Renal cortex interstitium (tissue), 15 donors: Measurements from ENCODE around the gene IGSF1. TPM values are rescaled to one million over a fixed set of nuclear protein-coding genes. Genes with fewer than 3 reads are reported as not detected.

Experiments
- DNase-seq, 11 donors: peaks; one replicate each; pipeline ENCODE4 v3.0.0-alpha.2; 2013; ENCODE audit warnings: low read depth in 9 of 11, low spot score in 4 of 11; ENCODE audit errors: extremely low read depth in 1 of 11
- long read RNA-seq, 16 experiments: transcript quantifications; one replicate each; lab custom pipeline, GENCODE V29; 2026
- polyA plus RNA-seq, 3 donors: library from polyadenylated mRNA; unstranded; fragments of 120-200 nt; gene quantifications; one replicate each; pipeline ENCODE4 v1.2.1, GENCODE V29; 2013; ENCODE audit not compliant: insufficient read length in 3 of 3

Gene IGSF1, protein sequence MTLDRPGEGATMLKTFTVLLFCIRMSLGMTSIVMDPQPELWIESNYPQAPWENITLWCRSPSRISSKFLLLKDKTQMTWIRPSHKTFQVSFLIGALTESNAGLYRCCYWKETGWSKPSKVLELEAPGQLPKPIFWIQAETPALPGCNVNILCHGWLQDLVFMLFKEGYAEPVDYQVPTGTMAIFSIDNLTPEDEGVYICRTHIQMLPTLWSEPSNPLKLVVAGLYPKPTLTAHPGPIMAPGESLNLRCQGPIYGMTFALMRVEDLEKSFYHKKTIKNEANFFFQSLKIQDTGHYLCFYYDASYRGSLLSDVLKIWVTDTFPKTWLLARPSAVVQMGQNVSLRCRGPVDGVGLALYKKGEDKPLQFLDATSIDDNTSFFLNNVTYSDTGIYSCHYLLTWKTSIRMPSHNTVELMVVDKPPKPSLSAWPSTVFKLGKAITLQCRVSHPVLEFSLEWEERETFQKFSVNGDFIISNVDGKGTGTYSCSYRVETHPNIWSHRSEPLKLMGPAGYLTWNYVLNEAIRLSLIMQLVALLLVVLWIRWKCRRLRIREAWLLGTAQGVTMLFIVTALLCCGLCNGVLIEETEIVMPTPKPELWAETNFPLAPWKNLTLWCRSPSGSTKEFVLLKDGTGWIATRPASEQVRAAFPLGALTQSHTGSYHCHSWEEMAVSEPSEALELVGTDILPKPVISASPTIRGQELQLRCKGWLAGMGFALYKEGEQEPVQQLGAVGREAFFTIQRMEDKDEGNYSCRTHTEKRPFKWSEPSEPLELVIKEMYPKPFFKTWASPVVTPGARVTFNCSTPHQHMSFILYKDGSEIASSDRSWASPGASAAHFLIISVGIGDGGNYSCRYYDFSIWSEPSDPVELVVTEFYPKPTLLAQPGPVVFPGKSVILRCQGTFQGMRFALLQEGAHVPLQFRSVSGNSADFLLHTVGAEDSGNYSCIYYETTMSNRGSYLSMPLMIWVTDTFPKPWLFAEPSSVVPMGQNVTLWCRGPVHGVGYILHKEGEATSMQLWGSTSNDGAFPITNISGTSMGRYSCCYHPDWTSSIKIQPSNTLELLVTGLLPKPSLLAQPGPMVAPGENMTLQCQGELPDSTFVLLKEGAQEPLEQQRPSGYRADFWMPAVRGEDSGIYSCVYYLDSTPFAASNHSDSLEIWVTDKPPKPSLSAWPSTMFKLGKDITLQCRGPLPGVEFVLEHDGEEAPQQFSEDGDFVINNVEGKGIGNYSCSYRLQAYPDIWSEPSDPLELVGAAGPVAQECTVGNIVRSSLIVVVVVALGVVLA (N-terminal part only)
- polyA plus RNA-seq = 10 to 100 TPM; 18.7 to 23.6 (median 22.3) TPM
- long read RNA-seq, donor 1, full-length matches to known transcripts = 6 of 11 reads
- long read RNA-seq, donor 1, partial matches to known transcripts = 5 of 11 reads
- long read RNA-seq, donor 1, other reads (novel, unspliced or antisense) = 0 of 11 reads
- long read RNA-seq, donor 2, full-length matches to known transcripts = 1 of 1 reads
- long read RNA-seq, donor 2, partial matches to known transcripts = 0 of 1 reads
- long read RNA-seq, donor 2, other reads (novel, unspliced or antisense) = 0 of 1 reads
- long read RNA-seq, donor 3, partial matches to known transcripts = 0 of 1 reads
- long read RNA-seq, donor 3, other reads (novel, unspliced or antisense) = 0 of 1 reads
- long read RNA-seq, donor 4, transcript IGSF1-203 (5 exons, 1,820 nt) = major isoform, 6 of 12 reads
- long read RNA-seq, donor 4, partial matches to known transcripts = 6 of 12 reads
- long read RNA-seq, donor 4, other reads (novel, unspliced or antisense) = 0 of 12 reads
- long read RNA-seq, donor 5, full-length matches to known transcripts = 6 of 13 reads
- long read RNA-seq, donor 5, partial matches to known transcripts = 7 of 13 reads
- long read RNA-seq, donor 5, other reads (novel, unspliced or antisense) = 0 of 13 reads
- long read RNA-seq, donor 6, partial matches to known transcripts = 0 of 1 reads
- long read RNA-seq, donor 6, other reads (novel, unspliced or antisense) = 0 of 1 reads
- long read RNA-seq, donor 7, full-length matches to known transcripts = 3 of 8 reads
- long read RNA-seq, donor 7, partial matches to known transcripts = 5 of 8 reads
- long read RNA-seq, donor 7, other reads (novel, unspliced or antisense) = 0 of 8 reads
- long read RNA-seq, donor 8, full-length matches to known transcripts = 2 of 7 reads
- long read RNA-seq, donor 8, partial matches to known transcripts = 5 of 7 reads
- long read RNA-seq, donor 8, other reads (novel, unspliced or antisense) = 0 of 7 reads
- long read RNA-seq, donor 9, full-length matches to known transcripts = 3 of 3 reads
- long read RNA-seq, donor 9, partial matches to known transcripts = 0 of 3 reads
- long read RNA-seq, donor 9, other reads (novel, unspliced or antisense) = 0 of 3 reads
- long read RNA-seq, donor 10, partial matches to known transcripts = 0 of 3 reads
- long read RNA-seq, donor 10, other reads (novel, unspliced or antisense) = 0 of 3 reads
- long read RNA-seq, donor 11, full-length matches to known transcripts = 3 of 3 reads
- long read RNA-seq, donor 11, partial matches to known transcripts = 0 of 3 reads
- long read RNA-seq, donor 11, other reads (novel, unspliced or antisense) = 0 of 3 reads
- long read RNA-seq, donor 12 = 0 reads
- long read RNA-seq, donor 13, partial matches to known transcripts = 7 of 11 reads
- long read RNA-seq, donor 13, other reads (novel, unspliced or antisense) = 0 of 11 reads
- long read RNA-seq, donor 14, partial matches to known transcripts = 0 of 1 reads
- long read RNA-seq, donor 14, other reads (novel, unspliced or antisense) = 0 of 1 reads
- long read RNA-seq, donor 15 = 0 reads
- long read RNA-seq, donor 16, full-length matches to known transcripts = 6 of 24 reads
- long read RNA-seq, donor 16, partial matches to known transcripts = 18 of 24 reads
- long read RNA-seq, donor 16, other reads (novel, unspliced or antisense) = 0 of 24 reads

DNA sequence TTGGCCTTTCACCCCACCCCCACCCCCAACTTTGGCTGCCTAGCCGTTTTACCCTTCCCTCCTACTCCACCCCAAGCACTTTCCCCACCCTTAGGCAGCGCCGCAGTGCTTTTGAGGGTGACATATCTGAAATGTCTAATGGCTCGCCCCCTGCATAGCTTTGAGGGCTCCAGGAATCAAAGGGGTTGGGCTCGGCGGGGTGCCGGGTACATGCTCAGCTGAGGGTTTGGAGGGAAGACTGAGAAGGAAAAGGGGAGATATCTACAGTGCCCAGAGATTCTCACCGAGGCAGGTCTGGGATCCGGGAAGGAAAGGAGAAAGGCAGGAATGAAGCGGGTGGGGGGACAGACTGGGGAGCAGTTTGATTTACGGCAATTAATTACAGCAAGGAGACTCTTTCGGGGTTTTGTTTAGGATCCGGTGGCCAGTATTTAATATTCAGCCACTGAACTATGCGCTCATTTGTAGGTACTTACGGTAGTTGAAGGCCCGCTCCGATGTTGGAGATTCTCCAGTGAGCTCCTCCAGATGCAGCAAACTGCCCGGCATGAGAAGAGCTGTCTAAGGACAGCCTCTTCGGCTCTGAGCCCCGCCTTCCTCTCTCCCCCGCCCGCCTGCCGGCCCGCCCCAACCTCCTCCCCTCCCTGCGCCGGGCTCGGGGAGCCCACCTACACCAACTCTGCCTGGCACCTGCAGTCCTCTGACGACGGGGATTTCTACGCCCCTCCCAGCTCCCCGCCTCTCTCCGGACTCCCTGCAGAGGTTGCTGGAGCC lies at the start of gene IGSF1:
Gene IGSF1, minus strand, starts transcription at position 569 of the 774 bp plus-strand sequence. CDS start 2,632 bp downstream, outside the sequence.
- peak in 9 of 11 donors; percentile 15 to 50 (median 38) for DNase-seq

DNA sequence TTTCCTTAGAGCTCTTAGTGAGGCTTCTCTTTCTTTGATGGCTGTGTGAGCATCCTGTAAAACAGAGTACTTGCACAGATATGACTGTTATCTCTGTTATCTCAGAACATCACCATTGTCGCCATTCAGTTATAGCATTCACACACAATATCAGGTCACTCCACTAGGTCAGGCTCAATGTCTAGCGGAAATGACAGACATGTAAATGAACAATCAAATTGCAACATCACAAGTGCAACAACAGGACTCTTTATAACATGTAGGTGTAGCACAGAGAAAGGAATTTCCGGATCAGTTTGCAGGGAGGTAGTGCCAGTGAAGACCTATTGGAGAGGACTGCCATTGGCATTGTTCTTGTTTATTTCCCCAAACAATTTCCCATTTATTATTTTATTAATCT lies 43.2 kb upstream of the IGSF1 start:
- no peak for DNase-seq

DNA sequence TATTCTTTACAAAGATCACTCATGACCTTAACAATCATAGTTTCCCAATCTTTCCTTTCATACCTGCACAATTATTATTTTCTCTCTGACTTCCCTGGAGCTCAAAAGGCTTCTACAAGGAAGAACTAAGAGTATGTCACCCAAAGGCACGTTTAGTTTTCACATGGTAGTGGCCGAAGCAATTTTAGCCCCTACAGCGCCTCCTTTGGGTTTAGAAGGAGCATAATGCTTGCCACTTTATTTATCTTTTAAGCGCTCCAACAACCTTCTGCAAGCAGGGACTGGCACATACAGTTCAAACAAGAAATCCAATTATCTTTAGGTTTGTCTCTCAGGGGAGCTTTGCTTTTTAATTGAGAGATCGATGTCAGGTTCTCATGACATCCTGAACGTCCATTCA lies 42.0 kb upstream of the IGSF1 start:
- no peak for DNase-seq

DNA sequence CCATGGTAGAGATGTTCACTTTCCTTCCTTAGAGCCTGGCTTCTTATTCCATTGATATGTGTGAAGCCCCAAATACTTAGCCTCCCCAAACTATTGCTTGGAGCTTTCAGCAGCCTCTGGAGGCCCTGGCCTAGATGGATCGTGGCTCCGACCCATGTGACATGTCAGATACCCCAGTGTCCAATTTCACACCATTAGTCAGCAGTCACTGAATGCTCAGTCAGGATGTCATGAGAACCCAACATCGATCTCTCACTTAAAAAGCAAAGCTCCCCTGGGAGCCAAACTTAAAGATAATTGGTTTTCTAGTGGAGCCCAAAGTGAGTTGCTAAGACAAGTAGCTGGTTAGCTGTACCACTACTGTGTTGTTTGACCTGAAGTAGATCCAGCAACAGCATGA lies 41.6 kb upstream of the IGSF1 start:
- DNase-seq = no peak

DNA sequence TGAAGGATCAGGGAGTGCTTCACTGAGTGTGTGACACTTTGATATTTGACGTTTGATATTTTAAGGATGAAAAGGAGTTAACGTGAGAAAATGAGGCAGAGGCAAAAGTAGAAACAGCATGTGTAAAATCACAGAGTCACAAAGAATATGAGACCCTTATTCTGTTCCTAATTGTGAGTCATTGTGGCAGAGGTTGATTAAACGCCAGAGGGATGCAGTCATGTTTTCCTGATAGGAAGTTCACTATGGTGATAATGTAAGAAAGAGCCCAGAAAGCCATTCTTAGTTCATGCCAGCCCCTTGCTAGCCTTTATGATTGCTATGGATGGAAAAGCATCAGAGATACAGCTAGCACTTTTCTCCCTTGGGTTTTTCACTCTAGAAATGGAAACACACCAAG lies 33.5 kb upstream of the IGSF1 start:
- no peak for DNase-seq

DNA sequence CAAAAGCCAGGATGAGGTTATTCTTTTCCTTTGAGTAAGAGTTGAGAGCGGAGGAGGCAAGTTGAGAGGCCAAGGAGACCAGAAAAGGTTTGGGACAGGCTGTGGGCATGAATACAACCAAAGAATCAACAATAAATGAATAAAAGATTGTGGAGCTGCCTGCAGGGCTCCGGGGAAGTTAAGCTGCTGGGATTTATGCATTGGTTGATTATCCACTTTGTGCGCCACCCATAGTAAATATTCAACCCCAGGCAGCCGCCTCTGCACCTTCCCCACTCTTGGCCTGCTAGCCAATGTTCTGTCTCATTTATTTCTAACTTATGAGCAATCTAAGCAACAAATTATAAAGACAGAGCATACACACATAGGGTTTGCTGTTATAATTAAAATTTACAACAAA lies 28.2 kb upstream of the IGSF1 start:
- DNase-seq = peak in 1 of 11 donors; percentile 3

DNA sequence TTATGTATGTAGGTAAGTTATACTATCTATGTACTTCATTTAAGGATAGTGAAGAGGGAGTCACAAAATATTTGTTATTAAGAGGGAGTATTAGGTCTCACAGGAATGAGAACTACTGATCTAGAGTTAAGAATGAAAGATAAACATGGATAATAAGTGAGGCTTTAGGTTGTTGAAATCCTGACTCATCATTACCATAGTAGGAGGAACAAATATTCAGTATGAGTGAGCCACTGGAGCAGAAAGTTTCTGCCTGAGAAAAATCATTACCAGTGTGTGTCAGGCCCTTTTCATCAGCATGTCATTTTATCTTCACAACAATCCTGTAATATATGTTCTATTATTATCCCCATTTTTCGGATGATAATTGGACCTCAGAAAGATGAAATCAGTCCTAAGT lies 27.2 kb upstream of the IGSF1 start:
- DNase-seq = no peak

DNA sequence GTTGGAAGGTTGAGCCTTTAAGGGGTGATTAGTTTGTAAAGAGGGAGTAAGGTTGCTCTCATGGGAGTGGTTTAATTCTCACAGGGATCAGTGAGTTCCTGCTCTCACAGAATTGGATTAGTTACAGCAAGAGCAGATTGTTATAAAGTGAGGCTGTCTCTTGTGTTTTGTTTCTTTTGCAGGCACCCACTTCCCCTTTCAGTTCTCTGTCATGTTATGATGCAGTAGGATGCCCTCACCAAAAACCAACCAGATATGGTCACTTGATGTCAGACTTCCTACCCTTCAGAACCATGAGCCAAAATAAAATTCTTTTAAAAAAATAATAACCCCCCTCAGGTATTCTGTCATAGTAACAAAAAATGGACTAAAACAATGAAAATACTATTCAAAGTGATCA lies 19.9 kb upstream of the IGSF1 start:
- DNase-seq = no peak

DNA sequence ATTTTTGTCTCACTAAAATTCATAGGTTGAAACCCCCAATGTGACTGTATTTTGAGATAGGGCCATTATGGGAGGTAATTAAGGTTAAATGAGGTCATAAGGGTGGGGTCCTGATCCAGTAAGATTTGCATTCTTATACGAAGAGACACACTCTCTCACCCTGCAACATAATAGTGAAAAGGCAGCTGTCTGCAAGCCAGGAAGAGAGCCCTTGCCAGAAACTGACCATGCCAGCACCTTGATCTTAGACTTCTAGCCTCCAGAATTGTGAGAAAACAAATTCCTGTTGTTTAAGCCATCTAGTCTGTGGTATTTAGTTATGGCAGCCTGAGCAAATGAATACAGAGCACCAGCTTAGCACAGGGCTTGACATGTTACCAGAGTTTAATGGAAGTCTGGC lies 17.5 kb upstream of the IGSF1 start:
- DNase-seq = no peak

DNA sequence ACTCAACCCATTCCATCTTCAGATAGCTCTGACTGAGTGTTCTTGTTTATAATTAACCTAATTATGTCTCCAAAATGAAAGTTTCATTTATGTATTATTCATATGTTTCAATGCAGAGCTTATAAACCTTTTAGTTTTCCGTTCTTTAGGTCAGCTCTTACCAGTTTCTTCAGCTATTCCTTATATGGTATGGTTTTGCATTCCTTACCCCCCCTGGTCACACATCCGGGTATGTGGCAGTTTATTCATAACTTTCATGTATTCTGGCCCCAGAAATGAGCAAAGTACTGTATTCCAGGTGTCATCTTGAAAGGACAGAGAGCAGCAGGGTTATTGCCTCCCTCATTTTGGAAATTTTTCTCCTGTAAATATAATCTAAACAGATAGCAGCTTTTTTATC lies 16.8 kb upstream of the IGSF1 start:
- DNase-seq = no peak

DNA sequence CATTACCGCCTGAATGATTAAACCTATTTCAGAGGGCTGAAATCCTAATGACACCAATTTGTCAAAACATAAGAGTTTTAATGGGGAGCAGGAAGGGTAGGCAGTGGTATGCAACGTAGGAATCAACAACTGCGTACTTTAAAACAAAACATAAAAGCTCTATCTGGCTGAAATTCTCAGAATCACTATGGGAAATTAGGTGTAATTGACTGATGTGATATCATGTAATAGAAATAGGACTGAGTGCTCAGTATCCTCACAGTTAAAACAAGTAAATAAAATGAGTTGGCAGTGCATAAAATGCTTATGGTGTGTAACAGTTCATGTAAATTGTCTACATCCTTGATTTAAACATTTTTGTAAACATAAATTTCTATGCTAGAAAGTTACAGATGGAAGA lies 13.6 kb upstream of the IGSF1 start:
- no peak for DNase-seq

DNA sequence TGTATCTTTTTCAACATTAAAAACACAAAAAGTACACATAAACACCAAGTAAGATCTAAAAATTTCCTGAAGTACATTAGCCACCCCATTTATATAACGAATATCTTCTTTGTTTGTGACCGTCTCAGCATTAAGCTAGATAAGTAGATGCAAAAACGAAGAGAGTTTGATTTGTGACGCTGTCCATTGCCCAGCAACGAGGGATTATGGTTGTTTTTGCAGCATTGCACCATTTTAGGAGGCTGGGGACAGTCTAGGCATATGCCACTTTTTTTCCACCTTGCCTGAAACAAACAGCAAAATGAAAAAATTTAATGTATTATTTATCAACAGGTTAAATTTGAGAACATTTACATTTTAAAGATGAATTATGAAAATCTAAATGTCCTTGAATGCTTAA lies 12.0 kb upstream of the IGSF1 start:
- no peak for DNase-seq

DNA sequence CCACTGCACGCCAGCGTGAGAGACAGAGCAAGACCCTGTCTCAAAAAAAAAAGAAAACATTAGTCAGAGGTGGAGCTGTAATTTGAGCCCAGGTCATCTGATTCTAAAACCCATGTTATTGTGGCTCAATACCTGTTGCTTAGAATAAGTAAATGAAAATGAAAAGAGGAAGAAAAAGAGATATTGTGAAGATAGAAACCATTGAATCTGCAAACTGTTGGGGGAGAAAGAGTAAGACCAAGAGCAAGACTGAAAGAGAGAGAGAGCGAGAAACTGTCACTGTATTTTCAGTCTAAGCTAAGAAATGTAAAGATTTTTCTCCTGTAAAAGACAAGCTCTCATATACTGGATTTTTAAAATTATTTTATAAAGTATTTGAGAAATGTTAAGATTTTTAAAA lies 9.7 kb upstream of the IGSF1 start:
- DNase-seq = no peak

DNA sequence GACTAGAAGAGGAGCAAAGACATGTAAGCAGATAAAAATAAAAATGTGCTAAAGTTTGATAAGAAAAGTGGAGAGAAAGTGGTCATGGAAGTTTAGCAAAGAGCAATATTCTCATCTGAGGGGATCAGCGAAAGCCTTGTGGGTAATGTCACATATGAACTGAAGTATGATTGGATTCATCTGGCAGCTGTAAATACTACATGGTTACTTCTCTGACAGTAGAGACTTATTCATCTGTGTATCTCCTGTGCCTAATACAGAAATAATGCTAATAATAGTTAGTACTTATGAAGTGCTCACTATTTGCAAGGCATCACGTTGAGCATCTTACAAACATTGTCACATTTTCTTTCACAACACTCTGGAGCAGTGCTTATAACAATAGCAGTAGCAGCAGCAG lies 8.9 kb upstream of the IGSF1 start:
- no peak for DNase-seq

DNA sequence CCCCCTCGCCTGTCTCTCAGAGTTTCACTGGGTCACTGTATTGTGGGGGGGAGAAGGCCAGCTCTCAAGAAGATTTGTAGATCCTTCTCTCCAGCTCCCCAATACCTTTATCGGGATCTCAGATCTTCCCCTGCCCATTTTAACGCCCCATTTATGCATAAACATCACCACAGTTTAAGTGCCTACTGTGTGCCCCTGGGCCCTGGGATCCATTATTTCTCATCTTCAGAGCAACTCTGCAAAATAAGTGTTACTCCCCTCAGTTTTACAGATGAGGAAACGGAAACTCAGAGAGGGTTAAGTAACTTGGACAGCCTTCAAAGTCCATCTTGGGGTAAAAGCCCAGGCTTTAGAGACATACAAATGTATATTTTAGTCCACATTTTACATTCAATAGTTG lies 421 bp upstream of the IGSF1 start:
- DNase-seq = no peak
